Type B pancreatic cell (in vitro differentiated cells): ENCODE results near the gene MORN1. TPM values are rescaled to one million over a fixed set of nuclear protein-coding genes. Genes with fewer than 3 reads are reported as not detected.
A peak's percentile ranks its signal among the peaks of the same experiment; 100 is the strongest.

Source experiments
- DNase-seq: peaks from one replicate; pipeline ENCODE4 v3.0.0; 2021; ENCODE audit warnings: mixed read lengths; ENCODE audit not compliant: unreplicated experiment; ENCODE audit errors: extremely low spot score
- H3K27ac Mint-ChIP-seq: 2 replicates; pipeline ENCODE4 v1.8.0; 2021; ENCODE audit warnings: mild to moderate bottlenecking, mixed read lengths
- H3K27me3 Mint-ChIP-seq: 2 replicates; pipeline ENCODE4 v1.8.0; 2021; ENCODE audit warnings: mixed read lengths
- H3K36me3 Mint-ChIP-seq: 2 replicates; pipeline ENCODE4 v1.8.0; 2021; ENCODE audit warnings: mixed read lengths
- H3K4me1 Mint-ChIP-seq: one replicate; pipeline ENCODE4 v1.8.0; 2021; ENCODE audit warnings: mixed read lengths; ENCODE audit not compliant: unreplicated experiment
- H3K4me3 Mint-ChIP-seq: 2 replicates; pipeline ENCODE4 v1.8.0; 2021; ENCODE audit warnings: mild to moderate bottlenecking, mixed read lengths
- H3K9me3 Mint-ChIP-seq: 2 replicates; pipeline ENCODE4 v1.8.0; 2021; ENCODE audit warnings: mixed read lengths
- CTCF ChIP-seq: fragments of 200-600 bp; sonication (generic); conservative IDR thresholded peaks from 2 replicates; pipeline ENCODE4 v1.5.0; 2021; ENCODE audit warnings: antibody characterized with exemption, mild to moderate bottlenecking
- total RNA-seq: library from RNA; stranded (reverse); gene quantifications from 2 replicates; pipeline ENCODE4 v1.2.1, GENCODE V29; 2021; ENCODE audit warnings: low replicate concordance

The MORN1 gene
- total RNA-seq, 1 donor from 2014 or later, result 27.5 TPM

GRCh38 chr1:2279210-2279639, 112.1 kb downstream of the MORN1 start:
- H3K27me3 Mint-ChIP-seq, result no peaks in the 10 kb centered on the region
- peak overlapping the region; percentile 68 for H3K4me3 Mint-ChIP-seq
- no peak for DNase-seq
- H3K36me3 Mint-ChIP-seq, result no peaks in the 10 kb centered on the region
- H3K9me3 Mint-ChIP-seq, result no peaks in the 10 kb centered on the region
- H3K27ac Mint-ChIP-seq, result peak overlapping the region; percentile 83
- no peak for TF ChIP-seq CTCF
- peaks cover 28% of the 10 kb centered on the region for H3K4me1 Mint-ChIP-seq

GRCh38 chr1:2278591-2279209, 112.7 kb downstream of the MORN1 start:
- no peaks in the 10 kb centered on the region for H3K9me3 Mint-ChIP-seq

GRCh38 chr1:2277741-2278488, 113.4 kb downstream of the MORN1 start:
- no peak for TF ChIP-seq CTCF
- Mint-ChIP-seq H3K9me3 (no peaks in the 10 kb centered on the region), H3K27ac (peak overlapping the region; percentile 77), H3K4me1 (peaks cover 34% of the 10 kb centered on the region), H3K36me3 (no peaks in the 10 kb centered on the region), H3K4me3 (no peak overlapping the region), H3K27me3 (no peaks in the 10 kb centered on the region)
- DNase-seq, result no peak

More at GRCh38 chr1:2278591-2279209, 112.7 kb downstream of the MORN1 start:
- H3K27me3 Mint-ChIP-seq, result no peaks in the 10 kb centered on the region
- peak overlapping the region; percentile 68 for H3K4me3 Mint-ChIP-seq
- TF ChIP-seq CTCF, result no peak
- H3K36me3 Mint-ChIP-seq, result no peaks in the 10 kb centered on the region
- H3K27ac Mint-ChIP-seq, result peak overlapping the region; percentile 83
- H3K4me1 Mint-ChIP-seq, result peaks cover 28% of the 10 kb centered on the region
- no peak for DNase-seq

- Mint-ChIP-seq H3K4me3 (peak overlapping the region; percentile 9), H3K4me1 (peaks cover 39% of the 10 kb centered on the region), H3K9me3 (no peaks in the 10 kb centered on the region), H3K27me3 (no peaks in the 10 kb centered on the region), H3K36me3 (no peaks in the 10 kb centered on the region), H3K27ac (peak overlapping the region; percentile 77)
- DNase-seq, result no peak
- no peak for TF ChIP-seq CTCF
Observed at GRCh38 chr1:2276803-2277580, 114.4 kb downstream of the MORN1 start.

- H3K4me1 Mint-ChIP-seq, result peaks cover 40% of the 10 kb centered on the region
- no peaks in the 10 kb centered on the region for H3K36me3 Mint-ChIP-seq
- no peak for DNase-seq
- TF ChIP-seq CTCF, result no peak
- H3K4me3 Mint-ChIP-seq, result peak overlapping the region; percentile 39
- peak overlapping the region; percentile 77 for H3K27ac Mint-ChIP-seq
- H3K27me3 Mint-ChIP-seq, result no peaks in the 10 kb centered on the region
- H3K9me3 Mint-ChIP-seq, result no peaks in the 10 kb centered on the region
Observed at GRCh38 chr1:2275796-2276536, 115.4 kb downstream of the MORN1 start.
